Activated CD8-positive, alpha-beta memory T cell treated with anti-CD3 and anti-CD28 coated beads for 24 hours (primary cell): ENCODE results near the gene STIMATE.

Experiments
- DNase-seq: peaks from one replicate; pipeline ENCODE4 v3.0.0-alpha.2; 2020

Gene STIMATE

DNA sequence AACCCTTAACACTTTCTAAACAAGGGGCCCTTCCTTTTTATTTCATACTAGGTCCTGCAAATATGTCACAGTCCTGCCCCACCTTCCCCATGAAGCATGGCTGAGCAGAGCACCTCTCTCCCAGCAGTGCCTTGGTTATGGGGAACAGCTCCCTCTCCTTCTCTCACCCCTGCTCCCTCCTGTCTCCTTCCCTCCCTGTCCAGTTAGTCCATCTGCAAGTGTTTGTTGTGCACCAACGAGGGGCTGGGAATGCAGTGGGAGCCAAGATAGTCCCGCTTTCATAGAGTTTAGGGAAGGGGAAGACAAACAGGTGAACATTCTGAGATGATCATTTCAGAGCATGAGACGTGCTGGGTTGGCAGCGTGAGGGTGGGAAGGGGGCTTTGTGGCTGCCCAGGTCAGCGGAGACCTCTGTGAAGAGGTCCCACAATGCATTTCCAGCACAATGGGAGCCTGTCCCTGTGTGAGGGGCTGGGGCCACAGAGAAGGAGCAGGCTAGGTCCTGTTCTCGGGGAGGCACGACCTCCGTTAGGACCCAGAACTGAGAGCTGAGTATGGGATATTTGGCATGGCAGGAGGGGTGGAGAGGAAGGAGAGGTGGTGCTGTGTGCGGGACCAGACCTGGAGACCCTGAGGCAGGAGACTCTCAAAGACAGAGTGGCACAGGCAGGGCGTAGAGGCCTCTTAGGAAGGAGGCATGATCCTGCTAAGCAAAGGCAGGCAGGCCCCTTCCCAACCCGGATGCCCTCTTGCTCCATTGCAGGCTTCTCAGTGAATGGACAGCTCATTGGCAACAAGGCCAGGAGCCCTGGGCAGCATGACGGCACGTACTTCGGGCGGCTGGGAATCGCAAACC lies 108.2 kb downstream of the STIMATE start:
- DNase-seq, result no peak

DNA sequence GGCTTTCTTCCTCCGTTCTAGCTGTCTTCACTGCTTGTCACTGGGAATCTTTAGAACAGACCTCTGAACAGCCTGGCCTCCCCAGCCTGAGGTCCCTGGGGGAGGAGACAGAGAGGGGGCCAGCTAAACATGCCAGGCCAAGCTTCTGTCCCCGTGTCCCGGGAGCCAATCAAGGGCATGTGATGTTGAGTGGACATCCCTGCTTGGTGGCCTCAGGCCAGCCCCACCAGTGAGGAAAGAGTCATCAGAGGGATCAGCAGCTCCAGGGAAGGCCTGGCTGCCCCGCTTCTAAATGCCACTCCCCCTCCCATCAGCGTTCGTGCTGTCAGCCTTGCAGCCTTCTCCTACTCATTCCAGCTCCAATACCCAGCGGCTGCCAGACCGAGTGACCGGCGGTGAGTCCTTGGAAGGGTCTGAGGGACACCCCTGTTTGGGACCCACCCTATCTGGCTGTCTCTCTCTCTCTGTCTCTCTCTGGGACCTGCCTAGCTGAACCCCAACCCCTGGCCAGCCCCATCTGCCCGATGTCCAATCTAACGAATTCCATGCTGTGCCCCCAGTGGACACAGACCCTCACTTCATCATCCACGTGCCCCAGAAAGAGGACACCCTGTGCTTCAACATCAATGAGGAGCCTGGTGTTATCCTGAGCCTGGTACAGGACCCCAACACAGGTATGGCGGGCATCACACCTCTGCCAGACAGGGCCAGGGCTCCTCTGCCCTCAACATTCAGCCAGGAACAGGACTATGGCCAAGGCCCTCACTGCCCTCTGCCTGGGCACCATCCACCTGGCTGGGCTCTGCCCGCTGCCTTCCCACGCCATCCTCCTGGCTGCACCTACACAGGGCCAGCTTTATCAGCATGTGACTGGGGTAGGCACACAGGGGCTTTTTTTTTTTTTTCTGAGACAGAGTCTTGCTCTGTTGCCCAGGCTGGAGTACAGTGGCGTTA lies 109.4 kb downstream of the STIMATE start:
- DNase-seq, result no peak

DNA sequence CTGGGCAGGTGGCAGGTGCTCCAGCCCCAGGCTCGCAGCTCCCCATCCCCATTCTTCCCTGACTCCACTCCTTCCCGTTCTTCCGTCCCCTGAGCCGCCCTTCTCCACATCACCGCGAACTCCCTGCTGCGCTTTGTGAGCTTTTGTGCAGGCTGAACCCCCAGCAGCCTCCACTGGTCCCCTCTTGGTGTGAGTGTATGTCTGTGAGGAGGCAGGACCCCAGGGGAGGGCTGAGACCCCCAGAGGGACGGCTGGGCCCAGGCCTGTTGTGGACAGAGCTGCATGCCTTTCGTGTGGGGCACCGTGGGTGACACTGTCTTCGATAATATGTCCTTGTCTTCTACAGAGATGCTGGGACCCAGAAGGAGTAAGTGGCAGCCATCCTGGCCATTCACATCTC lies 110.1 kb downstream of the STIMATE start:
- no peak for DNase-seq
